GM23338 (cell line): ENCODE data around the gene KLHL1. TPM values are rescaled to one million over a fixed set of nuclear protein-coding genes. Genes with fewer than 3 reads are reported as not detected.

Experiments used
- ATAC-seq: fragments of 200-7000 bp; cut with Tn5 transposase; 3 replicates; pipeline ENCODE4 v1.9.1; 2020
- DNase-seq: peaks from one replicate; pipeline ENCODE4 v3.0.0-alpha.2; 2015; ENCODE audit warnings: low spot score
- H2AFZ ChIP-seq: fragments of 200-600 bp; sonication (generic); 2 replicates; pipeline ENCODE4 v1.8.0; 2016; ENCODE audit warnings: antibody characterized with exemption, mild to moderate bottlenecking, moderate library complexity
- H3F3A ChIP-seq: fragments of 200-600 bp; sonication (generic); replicated peaks from 2 replicates; pipeline ENCODE4 v1.8.0; 2017; ENCODE audit warnings: antibody characterized with exemption, mixed run types, low read depth
- H3K27ac ChIP-seq: fragments of 200-600 bp; sonication (generic); 2 replicates; pipeline ENCODE4 v1.6.1; 2016; ENCODE audit warnings: low read depth
- H3K27me3 ChIP-seq: fragments of 200-600 bp; sonication (generic); 2 replicates; pipeline ENCODE4 v1.8.0; 2016; ENCODE audit warnings: mild to moderate bottlenecking, mixed run types, moderate library complexity; ENCODE audit not compliant: insufficient read depth
- H3K36me3 ChIP-seq: fragments of 200-600 bp; sonication (generic); 2 replicates; pipeline ENCODE4 v1.8.0; 2016; ENCODE audit warnings: mild to moderate bottlenecking; ENCODE audit not compliant: insufficient read depth
- H3K4me1 ChIP-seq: fragments of 200-600 bp; sonication (generic); 2 replicates; pipeline ENCODE4 v1.8.0; 2016; ENCODE audit warnings: mild to moderate bottlenecking, moderate library complexity; ENCODE audit not compliant: insufficient read depth
- H3K4me2 ChIP-seq: fragments of 200-600 bp; sonication (generic); 2 replicates; pipeline ENCODE4 v1.7.1; 2017; ENCODE audit warnings: mixed run types
- H3K4me3 ChIP-seq: fragments of 200-600 bp; sonication (generic); 2 replicates; pipeline ENCODE4 v1.6.1; 2016; ENCODE audit warnings: mixed run types
- H3K79me2 ChIP-seq: fragments of 200-600 bp; sonication (generic); replicated peaks from 2 replicates; pipeline ENCODE4 v1.8.0; 2017; ENCODE audit warnings: mild to moderate bottlenecking; ENCODE audit not compliant: insufficient read depth
- H3K9me2 ChIP-seq: fragments of 200-600 bp; sonication (generic); 2 replicates; pipeline ENCODE4 v1.8.0; 2017; ENCODE audit not compliant: insufficient read depth
- H4K20me1 ChIP-seq: fragments of 200-600 bp; sonication (generic); replicated peaks from 2 replicates; pipeline ENCODE4 v1.8.0; 2017; ENCODE audit warnings: mild to moderate bottlenecking; ENCODE audit not compliant: insufficient read depth
- H3K27ac Mint-ChIP-seq: 2 replicates; pipeline ENCODE4 v1.8.0; 2020; ENCODE audit warnings: inconsistent platforms, mild to moderate bottlenecking, moderate library complexity, mixed read lengths
- H3K27me3 Mint-ChIP-seq: 3 replicates; pipeline ENCODE4 v1.8.0; 2022; ENCODE audit warnings: low read depth, mild to moderate bottlenecking, moderate library complexity, mixed read lengths, inconsistent platforms; ENCODE audit not compliant: insufficient read depth, poor library complexity
- H3K36me3 Mint-ChIP-seq: 3 replicates; pipeline ENCODE4 v1.8.0; 2021; ENCODE audit warnings: low read depth, mild to moderate bottlenecking, inconsistent platforms, moderate library complexity, mixed read lengths
- H3K4me1 Mint-ChIP-seq: 3 replicates; pipeline ENCODE4 v1.8.0; 2020; ENCODE audit warnings: mild to moderate bottlenecking, inconsistent platforms, mixed read lengths
- H3K4me3 Mint-ChIP-seq: 3 replicates; pipeline ENCODE4 v1.8.0; 2021; ENCODE audit warnings: moderate library complexity, mild to moderate bottlenecking, inconsistent platforms, mixed read lengths
- H3K9me3 Mint-ChIP-seq: 3 replicates; pipeline ENCODE4 v1.8.0; 2020; ENCODE audit warnings: moderate library complexity, mild to moderate bottlenecking, inconsistent platforms, mixed read lengths
- EZH2 ChIP-seq: fragments of 200-600 bp; sonication (generic); IDR thresholded peaks from one replicate; pipeline ENCODE4 v1.8.0; 2017; ENCODE audit warnings: antibody characterized with exemption, mild to moderate bottlenecking, low read depth; ENCODE audit not compliant: unreplicated experiment
- STAT1 ChIP-seq: IDR thresholded peaks from one replicate; pipeline ENCODE4 v1.6.1; 2016; ENCODE audit warnings: antibody characterized with exemption; ENCODE audit not compliant: unreplicated experiment
- ZNF114 ChIP-seq: fragments of 250-450 bp; sonication (Bioruptor Pico); IDR thresholded peaks from 2 replicates; pipeline ENCODE4 v1.5.0; 2020; ENCODE audit warnings: mild to moderate bottlenecking, moderate library complexity
- polyA plus RNA-seq: library from polyadenylated mRNA; unstranded; fragments of >200 nt; fragmentation: Nextera tagmentation; extraction: Ambion mirVana; gene quantifications from 2 replicates; pipeline ENCODE4 v1.2.1, GENCODE V29; 2016
- total RNA-seq: library from RNA; depleted of rRNA; stranded (reverse); fragments of >200 nt; shearing (Covaris generic); gene quantifications from 2 replicates; pipeline ENCODE4 v1.2.3, GENCODE V29; 2014
- TF ChIP-seq, protein P1 (sequence below): IDR thresholded peaks from 2 replicates; pipeline ENCODE4 v1.6.1; 2016; ENCODE audit warnings: antibody characterized with exemption
- TF ChIP-seq, protein P2 (sequence below): fragments of 250-450 bp; sonication (Bioruptor Pico); IDR thresholded peaks from 2 replicates; pipeline ENCODE4 v1.5.0; 2020; ENCODE audit warnings: mild to moderate bottlenecking, moderate library complexity

Gene KLHL1
- total and polyA plus RNA-seq, 2 experiments from 2014 or later: not detected

DNA sequence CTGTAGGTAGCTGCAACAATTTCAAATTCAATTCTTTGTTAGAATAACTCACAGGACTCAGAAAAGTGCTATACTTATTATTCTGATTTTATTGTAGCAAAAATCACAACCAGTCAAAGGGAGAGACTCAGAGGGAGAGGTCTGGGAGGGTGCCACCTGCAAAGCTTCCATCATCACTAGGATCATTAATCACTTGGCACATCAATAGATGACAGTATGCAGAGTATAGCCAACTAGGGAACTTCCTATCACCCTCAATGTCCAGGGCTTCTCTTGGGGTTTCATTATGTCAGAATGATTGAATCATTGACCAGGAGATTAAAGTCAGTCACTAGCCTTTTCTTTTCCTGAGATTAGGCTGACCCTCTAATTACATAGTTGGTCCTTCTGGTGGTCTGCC lies 432.0 kb downstream of the KLHL1 start (continued):
- TF ChIP-seq, protein P1, sequence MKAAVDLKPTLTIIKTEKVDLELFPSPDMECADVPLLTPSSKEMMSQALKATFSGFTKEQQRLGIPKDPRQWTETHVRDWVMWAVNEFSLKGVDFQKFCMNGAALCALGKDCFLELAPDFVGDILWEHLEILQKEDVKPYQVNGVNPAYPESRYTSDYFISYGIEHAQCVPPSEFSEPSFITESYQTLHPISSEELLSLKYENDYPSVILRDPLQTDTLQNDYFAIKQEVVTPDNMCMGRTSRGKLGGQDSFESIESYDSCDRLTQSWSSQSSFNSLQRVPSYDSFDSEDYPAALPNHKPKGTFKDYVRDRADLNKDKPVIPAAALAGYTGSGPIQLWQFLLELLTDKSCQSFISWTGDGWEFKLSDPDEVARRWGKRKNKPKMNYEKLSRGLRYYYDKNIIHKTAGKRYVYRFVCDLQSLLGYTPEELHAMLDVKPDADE: no peak
- TF ChIP-seq STAT1 (no peak), ZNF114 (CRISPR knock-in tag) (no peak), EZH2 (no peak)

DNA sequence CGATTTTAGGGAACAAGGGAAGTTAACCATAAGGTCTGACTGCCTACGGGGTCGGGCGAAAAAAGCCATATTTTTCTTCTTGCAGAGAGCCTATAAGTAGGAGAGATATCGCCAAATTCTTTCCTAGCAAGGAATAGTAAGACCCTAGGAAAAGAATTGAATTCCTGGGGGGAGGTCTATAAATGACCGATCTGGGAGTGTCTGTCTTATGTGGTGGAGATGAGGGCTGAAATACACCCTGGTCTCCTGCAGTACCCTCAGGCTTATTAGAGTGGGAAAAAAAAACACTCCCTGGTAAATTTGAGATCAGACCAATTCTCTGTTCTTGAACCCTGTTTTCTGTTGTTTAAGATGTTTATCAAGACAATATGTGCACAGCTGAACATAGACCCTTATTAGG lies 448.1 kb downstream of the KLHL1 start:
- Histone ChIP-seq H3K27ac (no peak overlapping the region), H3K4me2 (no peak overlapping the region), H4K20me1 (no peaks in the 10 kb centered on the region), H2AFZ (no peak overlapping the region), H3K4me1 (no peaks in the 10 kb centered on the region), H3K36me3 (peaks cover 22% of the 10 kb centered on the region), H3K27me3 (no peaks in the 10 kb centered on the region), H3K9me2 (no peaks in the 10 kb centered on the region), H3F3A (no peaks in the 10 kb centered on the region), H3K4me3 (no peak overlapping the region), H3K79me2 (no peaks in the 10 kb centered on the region)
- Mint-ChIP-seq H3K27me3 (peaks cover 3% of the 10 kb centered on the region), H3K27ac (no peak overlapping the region), H3K4me1 (no peaks in the 10 kb centered on the region), H3K36me3 (peaks cover 34% of the 10 kb centered on the region), H3K9me3 (peaks cover 49% of the 10 kb centered on the region), H3K4me3 (no peak overlapping the region)
- TF ChIP-seq, protein P1: no peak
- TF ChIP-seq, protein P2, sequence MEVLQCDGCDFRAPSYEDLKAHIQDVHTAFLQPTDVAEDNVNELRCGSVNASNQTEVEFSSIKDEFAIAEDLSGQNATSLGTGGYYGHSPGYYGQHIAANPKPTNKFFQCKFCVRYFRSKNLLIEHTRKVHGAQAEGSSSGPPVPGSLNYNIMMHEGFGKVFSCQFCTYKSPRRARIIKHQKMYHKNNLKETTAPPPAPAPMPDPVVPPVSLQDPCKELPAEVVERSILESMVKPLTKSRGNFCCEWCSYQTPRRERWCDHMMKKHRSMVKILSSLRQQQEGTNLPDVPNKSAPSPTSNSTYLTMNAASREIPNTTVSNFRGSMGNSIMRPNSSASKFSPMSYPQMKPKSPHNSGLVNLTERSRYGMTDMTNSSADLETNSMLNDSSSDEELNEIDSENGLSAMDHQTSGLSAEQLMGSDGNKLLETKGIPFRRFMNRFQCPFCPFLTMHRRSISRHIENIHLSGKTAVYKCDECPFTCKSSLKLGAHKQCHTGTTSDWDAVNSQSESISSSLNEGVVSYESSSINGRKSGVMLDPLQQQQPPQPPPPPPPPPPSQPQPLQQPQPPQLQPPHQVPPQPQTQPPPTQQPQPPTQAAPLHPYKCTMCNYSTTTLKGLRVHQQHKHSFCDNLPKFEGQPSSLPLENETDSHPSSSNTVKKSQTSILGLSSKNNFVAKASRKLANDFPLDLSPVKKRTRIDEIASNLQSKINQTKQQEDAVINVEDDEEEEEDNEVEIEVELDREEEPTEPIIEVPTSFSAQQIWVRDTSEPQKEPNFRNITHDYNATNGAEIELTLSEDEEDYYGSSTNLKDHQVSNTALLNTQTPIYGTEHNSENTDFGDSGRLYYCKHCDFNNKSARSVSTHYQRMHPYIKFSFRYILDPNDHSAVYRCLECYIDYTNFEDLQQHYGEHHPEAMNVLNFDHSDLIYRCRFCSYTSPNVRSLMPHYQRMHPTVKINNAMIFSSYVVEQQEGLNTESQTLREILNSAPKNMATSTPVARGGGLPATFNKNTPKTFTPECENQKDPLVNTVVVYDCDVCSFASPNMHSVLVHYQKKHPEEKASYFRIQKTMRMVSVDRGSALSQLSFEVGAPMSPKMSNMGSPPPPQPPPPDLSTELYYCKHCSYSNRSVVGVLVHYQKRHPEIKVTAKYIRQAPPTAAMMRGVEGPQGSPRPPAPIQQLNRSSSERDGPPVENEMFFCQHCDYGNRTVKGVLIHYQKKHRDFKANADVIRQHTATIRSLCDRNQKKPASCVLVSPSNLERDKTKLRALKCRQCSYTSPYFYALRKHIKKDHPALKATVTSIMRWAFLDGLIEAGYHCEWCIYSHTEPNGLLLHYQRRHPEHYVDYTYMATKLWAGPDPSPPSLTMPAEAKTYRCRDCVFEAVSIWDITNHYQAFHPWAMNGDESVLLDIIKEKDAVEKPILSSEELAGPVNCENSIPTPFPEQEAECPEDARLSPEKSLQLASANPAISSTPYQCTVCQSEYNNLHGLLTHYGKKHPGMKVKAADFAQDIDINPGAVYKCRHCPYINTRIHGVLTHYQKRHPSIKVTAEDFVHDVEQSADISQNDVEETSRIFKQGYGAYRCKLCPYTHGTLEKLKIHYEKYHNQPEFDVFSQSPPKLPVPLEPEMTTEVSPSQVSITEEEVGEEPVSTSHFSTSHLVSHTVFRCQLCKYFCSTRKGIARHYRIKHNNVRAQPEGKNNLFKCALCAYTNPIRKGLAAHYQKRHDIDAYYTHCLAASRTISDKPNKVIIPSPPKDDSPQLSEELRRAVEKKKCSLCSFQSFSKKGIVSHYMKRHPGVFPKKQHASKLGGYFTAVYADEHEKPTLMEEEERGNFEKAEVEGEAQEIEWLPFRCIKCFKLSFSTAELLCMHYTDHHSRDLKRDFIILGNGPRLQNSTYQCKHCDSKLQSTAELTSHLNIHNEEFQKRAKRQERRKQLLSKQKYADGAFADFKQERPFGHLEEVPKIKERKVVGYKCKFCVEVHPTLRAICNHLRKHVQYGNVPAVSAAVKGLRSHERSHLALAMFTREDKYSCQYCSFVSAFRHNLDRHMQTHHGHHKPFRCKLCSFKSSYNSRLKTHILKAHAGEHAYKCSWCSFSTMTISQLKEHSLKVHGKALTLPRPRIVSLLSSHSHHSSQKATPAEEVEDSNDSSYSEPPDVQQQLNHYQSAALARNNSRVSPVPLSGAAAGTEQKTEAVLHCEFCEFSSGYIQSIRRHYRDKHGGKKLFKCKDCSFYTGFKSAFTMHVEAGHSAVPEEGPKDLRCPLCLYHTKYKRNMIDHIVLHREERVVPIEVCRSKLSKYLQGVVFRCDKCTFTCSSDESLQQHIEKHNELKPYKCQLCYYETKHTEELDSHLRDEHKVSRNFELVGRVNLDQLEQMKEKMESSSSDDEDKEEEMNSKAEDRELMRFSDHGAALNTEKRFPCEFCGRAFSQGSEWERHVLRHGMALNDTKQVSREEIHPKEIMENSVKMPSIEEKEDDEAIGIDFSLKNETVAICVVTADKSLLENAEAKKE (CRISPR knock-in tag): no peak
- no peak for ATAC-seq
- peak; percentile 17 for DNase-seq
